HEK293 (cell line): Measurements from ENCODE around the gene RETREG2.

Experiments used
- CTCF ChIA-PET: fragments of 350-600 bp; formaldehyde crosslinking; extraction: SDS; loops from one replicate; lab custom pipeline; 2021; ENCODE audit warnings: antibody characterized with exemption; lab: Yijun Ruan, JAX
- POLR2A ChIA-PET: fragments of 300-600 bp; formaldehyde crosslinking; extraction: SDS; loops from one replicate; lab custom pipeline; 2020; ENCODE audit warnings: antibody characterized with exemption, inconsistent platforms; lab: Yijun Ruan, JAX
- H3K27ac ChIP-seq: fragments of 200-500 bp; sonication (Bioruptor generic); 2 replicates; pipeline ENCODE4 v1.5.1; 2014; ENCODE audit warnings: low read depth, low read length, control low read depth, inconsistent platforms; ENCODE audit errors: extremely low read depth
- H3K36me3 ChIP-seq, 2 experiments: fragments of 200-500 bp in 1 of 2; sonication (Bioruptor generic) in 1 of 2; 1 replicate in 1 of 2; 2 replicates in 1 of 2; pipeline ENCODE4 v1.5.1; 2014 to 2017; ENCODE audit warnings: inconsistent platforms in 2 of 2, low read length in 2 of 2; ENCODE audit not compliant: control insufficient read depth in 2 of 2, insufficient read depth in 1 of 2
- H3K4me1 ChIP-seq: fragments of 200-500 bp; sonication (Bioruptor generic); 2 replicates; pipeline ENCODE4 v1.5.1; 2014; ENCODE audit warnings: mild to moderate bottlenecking, low read length, inconsistent platforms; ENCODE audit not compliant: control insufficient read depth, insufficient read depth
- H3K4me3 ChIP-seq: 2 replicates; pipeline ENCODE4 v1.5.1; 2011; ENCODE audit warnings: low read depth, mild to moderate bottlenecking, control low read depth, low read length, moderate library complexity
- H3K9me3 ChIP-seq: fragments of 200-500 bp; sonication (Bioruptor generic); 2 replicates; pipeline ENCODE4 v1.5.1; 2014; ENCODE audit warnings: low read depth, low read length, inconsistent platforms; ENCODE audit not compliant: control insufficient read depth, insufficient read depth
- AEBP2 ChIP-seq: fragments of 450-650 bp; formaldehyde crosslinking; IDR thresholded peaks from 2 replicates; pipeline ENCODE4 v1.5.1; 2016; ENCODE audit warnings: missing biosample characterization, missing genetic modification characterization, borderline replicate concordance
- HOXA7 ChIP-seq: sonication (generic); formaldehyde crosslinking; IDR thresholded peaks from 2 replicates; pipeline ENCODE4 v1.8.1; 2022; ENCODE audit warnings: missing genetic modification reagents, borderline replicate concordance
- RBAK ChIP-seq: fragments of 450-650 bp; formaldehyde crosslinking; IDR thresholded peaks from 2 replicates; pipeline ENCODE4 v1.5.1; 2016; ENCODE audit warnings: missing biosample characterization, missing genetic modification characterization
- SCRT1 ChIP-seq: fragments of 450-650 bp; formaldehyde crosslinking; IDR thresholded peaks from 2 replicates; pipeline ENCODE4 v1.5.1; 2016; ENCODE audit warnings: missing biosample characterization, missing genetic modification characterization, borderline replicate concordance
- ZBTB17 ChIP-seq: fragments of 450-650 bp; formaldehyde crosslinking; IDR thresholded peaks from 2 replicates; pipeline ENCODE4 v1.5.1; 2016; ENCODE audit warnings: missing biosample characterization, missing genetic modification characterization
- ZBTB44 ChIP-seq: fragments of 450-650 bp; IDR thresholded peaks from 2 replicates; pipeline ENCODE4 v1.5.1; 2018; ENCODE audit warnings: missing biosample characterization, mild to moderate bottlenecking, missing genetic modification characterization
- ZEB2 ChIP-seq: fragments of 450-650 bp; formaldehyde crosslinking; IDR thresholded peaks from 2 replicates; pipeline ENCODE4 v1.5.1; 2016; ENCODE audit warnings: missing biosample characterization, missing genetic modification characterization
- ZNF18 ChIP-seq: fragments of 450-650 bp; formaldehyde crosslinking; IDR thresholded peaks from 2 replicates; pipeline ENCODE4 v1.5.1; 2016; ENCODE audit warnings: missing biosample characterization, missing genetic modification characterization
- ZNF214 ChIP-seq: fragments of 450-650 bp; formaldehyde crosslinking; IDR thresholded peaks from 2 replicates; pipeline ENCODE4 v1.5.1; 2017; ENCODE audit warnings: missing biosample characterization, mild to moderate bottlenecking, missing genetic modification characterization, borderline replicate concordance
- ZNF23 ChIP-seq: fragments of 450-650 bp; formaldehyde crosslinking; IDR thresholded peaks from 2 replicates; pipeline ENCODE4 v1.5.1; 2016; ENCODE audit warnings: missing biosample characterization, missing genetic modification characterization, borderline replicate concordance
- ZNF280D ChIP-seq: fragments of 450-650 bp; formaldehyde crosslinking; IDR thresholded peaks from 2 replicates; pipeline ENCODE4 v1.5.1; 2016; ENCODE audit warnings: missing biosample characterization, missing genetic modification characterization
- ZNF561 ChIP-seq: fragments of 450-650 bp; IDR thresholded peaks from 2 replicates; pipeline ENCODE4 v1.5.1; 2018; ENCODE audit warnings: missing biosample characterization, missing genetic modification characterization, borderline replicate concordance
- ZNF610 ChIP-seq: fragments of 450-650 bp; formaldehyde crosslinking; IDR thresholded peaks from 2 replicates; pipeline ENCODE4 v1.5.1; 2016; ENCODE audit warnings: missing biosample characterization, missing genetic modification characterization, borderline replicate concordance
- ZNF624 ChIP-seq: fragments of 450-650 bp; formaldehyde crosslinking; IDR thresholded peaks from 2 replicates; pipeline ENCODE4 v1.5.1; 2017; ENCODE audit warnings: missing biosample characterization, missing genetic modification characterization
- ZNF658 ChIP-seq: fragments of 450-650 bp; formaldehyde crosslinking; IDR thresholded peaks from 2 replicates; pipeline ENCODE4; 2016; ENCODE audit warnings: missing biosample characterization, missing genetic modification characterization
- ZNF677 ChIP-seq: fragments of 450-650 bp; IDR thresholded peaks from 2 replicates; pipeline ENCODE4 v1.5.0; 2018; ENCODE audit warnings: missing biosample characterization, mild to moderate bottlenecking, missing genetic modification characterization, moderate library complexity
- ZNF704 ChIP-seq: fragments of 450-650 bp; formaldehyde crosslinking; IDR thresholded peaks from 2 replicates; pipeline ENCODE4 v1.5.1; 2016; ENCODE audit warnings: missing biosample characterization, missing genetic modification characterization
- ZNF777 ChIP-seq: fragments of 450-650 bp; formaldehyde crosslinking; IDR thresholded peaks from 2 replicates; pipeline ENCODE4 v1.5.1; 2017; ENCODE audit warnings: missing biosample characterization, missing genetic modification characterization, borderline replicate concordance
- TF ChIP-seq, protein P1 (sequence below): fragments of 450-650 bp; formaldehyde crosslinking; IDR thresholded peaks from 2 replicates; pipeline ENCODE4 v1.5.1; 2016; ENCODE audit warnings: missing biosample characterization, missing genetic modification characterization

Gene RETREG2

DNA sequence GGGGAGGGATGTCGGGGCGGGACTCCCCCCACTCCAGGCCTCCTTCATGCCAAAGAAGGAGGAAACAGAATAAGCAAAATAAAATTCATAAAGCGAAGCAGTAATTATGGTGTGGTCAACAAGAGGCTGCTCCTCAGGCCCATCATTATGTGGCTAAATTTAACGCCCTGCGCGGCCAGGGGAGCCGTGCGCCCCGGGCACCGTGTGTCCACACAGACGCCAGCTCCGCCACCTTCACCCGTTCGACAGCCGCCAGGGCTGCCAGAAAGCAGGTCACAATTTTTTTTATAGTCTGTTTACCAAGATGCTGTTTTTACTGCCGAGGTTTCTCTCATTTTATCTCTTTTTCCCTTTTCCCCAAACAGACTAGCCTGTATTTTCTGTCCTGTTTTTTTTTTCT, 48.5 kb upstream of the RETREG2 start (continued):
- TF ChIP-seq ZNF561 (tag by site-specific recombination): no peak
- TF ChIP-seq ZNF677 (tag by site-specific recombination): no peak

DNA sequence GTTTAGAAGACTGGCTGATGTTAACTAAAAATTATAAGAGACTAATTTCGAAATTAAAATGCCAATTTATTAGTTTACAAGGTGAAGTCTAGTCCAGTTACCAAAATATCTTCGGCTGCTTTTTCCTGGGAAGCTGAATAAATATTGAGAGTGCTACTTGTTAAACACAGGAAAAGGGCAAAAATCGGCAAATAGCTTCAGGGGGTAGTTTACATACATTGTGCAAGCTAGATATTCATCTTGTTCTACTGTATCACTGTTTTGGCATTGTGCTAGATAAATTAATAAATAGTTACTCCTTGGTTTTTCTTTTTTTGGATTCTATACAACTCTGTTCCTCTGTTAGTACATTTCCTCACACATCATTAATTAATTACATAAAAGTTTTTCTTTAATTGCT, 46.7 kb upstream of the RETREG2 start:
- Histone ChIP-seq H3K4me3 (no peak overlapping the region), H3K4me1 (peaks cover 16% of the 10 kb centered on the region; the same call in 1 of the 2 replicates), H3K9me3 (no peaks in the 10 kb centered on the region), H3K27ac (no peak overlapping the region), H3K36me3 (no peaks in the 10 kb centered on the region)
- POLR2A ChIA-PET: no interaction called here
- TF ChIP-seq ZNF214 (tag by site-specific recombination): no peak
- TF ChIP-seq ZNF23: no peak
- TF ChIP-seq ZNF777 (tag by site-specific recombination): no peak
- CTCF ChIA-PET: interaction anchor here (0.6 to 9.1 kb wide), 7 partner anchors 12 to 207 kb away, joined by 3 to 79 read pairs (median 3); no protein-coding TSS in a partner anchor

- Histone ChIP-seq H3K36me3 (no peaks in the 10 kb centered on the region), H3K9me3 (no peaks in the 10 kb centered on the region), H3K4me1 (peaks cover 14% of the 10 kb centered on the region; the same call in 1 of the 2 replicates), H3K4me3 (no peak overlapping the region), H3K27ac (no peak overlapping the region)
- POLR2A ChIA-PET: no interaction called here
- CTCF ChIA-PET: interaction anchor here (0.6 to 9.1 kb wide), 9 partner anchors 12 to 208 kb away, joined by 3 to 79 read pairs (median 3); no protein-coding TSS in a partner anchor
- TF ChIP-seq ZNF777 (tag by site-specific recombination) (no peak), SCRT1 (no peak), ZBTB17 (tag by site-specific recombination) (no peak), HOXA7 (CRISPR knock-in tag) (no peak), ZNF624 (no peak), ZNF610 (tag by site-specific recombination) (no peak), ZBTB44 (tag by site-specific recombination) (no peak), ZNF18 (no peak), ZNF280D (tag by site-specific recombination) (no peak), RBAK (tag by site-specific recombination) (no peak), ZEB2 (tag by site-specific recombination) (no peak), ZNF658 (tag by site-specific recombination) (no peak), AEBP2 (tag by site-specific recombination) (no peak), ZNF704 (tag by site-specific recombination) (no peak)
- TF ChIP-seq, protein P1, sequence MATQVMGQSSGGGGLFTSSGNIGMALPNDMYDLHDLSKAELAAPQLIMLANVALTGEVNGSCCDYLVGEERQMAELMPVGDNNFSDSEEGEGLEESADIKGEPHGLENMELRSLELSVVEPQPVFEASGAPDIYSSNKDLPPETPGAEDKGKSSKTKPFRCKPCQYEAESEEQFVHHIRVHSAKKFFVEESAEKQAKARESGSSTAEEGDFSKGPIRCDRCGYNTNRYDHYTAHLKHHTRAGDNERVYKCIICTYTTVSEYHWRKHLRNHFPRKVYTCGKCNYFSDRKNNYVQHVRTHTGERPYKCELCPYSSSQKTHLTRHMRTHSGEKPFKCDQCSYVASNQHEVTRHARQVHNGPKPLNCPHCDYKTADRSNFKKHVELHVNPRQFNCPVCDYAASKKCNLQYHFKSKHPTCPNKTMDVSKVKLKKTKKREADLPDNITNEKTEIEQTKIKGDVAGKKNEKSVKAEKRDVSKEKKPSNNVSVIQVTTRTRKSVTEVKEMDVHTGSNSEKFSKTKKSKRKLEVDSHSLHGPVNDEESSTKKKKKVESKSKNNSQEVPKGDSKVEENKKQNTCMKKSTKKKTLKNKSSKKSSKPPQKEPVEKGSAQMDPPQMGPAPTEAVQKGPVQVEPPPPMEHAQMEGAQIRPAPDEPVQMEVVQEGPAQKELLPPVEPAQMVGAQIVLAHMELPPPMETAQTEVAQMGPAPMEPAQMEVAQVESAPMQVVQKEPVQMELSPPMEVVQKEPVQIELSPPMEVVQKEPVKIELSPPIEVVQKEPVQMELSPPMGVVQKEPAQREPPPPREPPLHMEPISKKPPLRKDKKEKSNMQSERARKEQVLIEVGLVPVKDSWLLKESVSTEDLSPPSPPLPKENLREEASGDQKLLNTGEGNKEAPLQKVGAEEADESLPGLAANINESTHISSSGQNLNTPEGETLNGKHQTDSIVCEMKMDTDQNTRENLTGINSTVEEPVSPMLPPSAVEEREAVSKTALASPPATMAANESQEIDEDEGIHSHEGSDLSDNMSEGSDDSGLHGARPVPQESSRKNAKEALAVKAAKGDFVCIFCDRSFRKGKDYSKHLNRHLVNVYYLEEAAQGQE (tag by site-specific recombination): no peak
These were observed 46.3 kb upstream of the RETREG2 start for GRCh38 chr2:219131744-219132143.
